GM13977 (cell line): ENCODE measurements around the gene LYPD1.

ENCODE experiments used
- DNase-seq: peaks from one replicate; pipeline ENCODE4 v3.0.0; 2012; ENCODE audit warnings: low spot score
- in situ Hi-C: fragments of 300-500 bp; cut with MboI; formaldehyde crosslinking; loops from one replicate; pipeline ENCODE4 v1.12.0; 2022; ENCODE audit warnings: low sequenced_read_pairs, low pct_unique_long_range_greater_than_20kb, mixed read lengths, inconsistent platforms; ENCODE audit not compliant: unreplicated experiment
- TF ChIP-seq, protein P1 (sequence below): IDR thresholded peaks from 2 replicates; pipeline ENCODE4 v1.5.1; 2012; ENCODE audit warnings: mild to moderate bottlenecking, control low read depth; ENCODE audit not compliant: insufficient read depth; ENCODE audit errors: extremely low read depth, missing control alignments

The LYPD1 gene

DNA sequence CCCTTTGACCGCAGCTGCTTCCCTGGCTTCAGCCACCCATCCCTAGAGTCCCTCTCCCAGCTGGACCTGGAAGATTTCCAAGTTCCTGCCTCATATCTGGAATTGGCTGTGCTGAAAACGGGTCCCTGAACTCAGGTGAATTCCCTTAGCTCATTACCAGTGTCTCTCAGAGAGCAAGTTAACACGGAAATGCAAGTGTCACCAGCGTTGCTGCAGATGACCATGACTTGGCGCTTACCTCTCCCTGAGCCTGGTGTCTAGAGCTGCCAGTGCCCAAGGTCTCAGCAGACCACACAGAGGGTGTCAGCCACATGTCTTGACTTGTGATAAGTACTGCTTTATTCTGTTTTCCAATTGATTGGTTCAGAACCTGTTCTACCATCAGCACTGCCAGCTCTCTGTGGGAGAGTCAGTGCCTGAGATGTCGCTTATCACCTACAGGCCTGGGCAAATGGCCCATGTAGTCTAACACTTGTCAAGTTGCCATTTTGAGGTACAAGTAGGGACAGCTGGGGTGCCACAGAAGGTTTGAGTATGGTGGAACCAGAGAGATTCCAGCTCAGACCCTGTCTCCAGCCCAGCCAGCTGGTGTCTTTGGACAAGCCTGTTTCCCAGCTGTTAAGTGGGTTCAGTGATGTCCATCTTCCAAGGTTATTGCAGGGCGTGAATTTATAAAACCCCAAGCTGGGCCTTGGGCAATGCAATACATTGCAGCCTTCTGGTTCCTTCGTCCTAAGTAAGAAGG lies 48.7 kb downstream of the LYPD1 start:
- in situ Hi-C loops: no loop called here
- TF ChIP-seq, protein P1, sequence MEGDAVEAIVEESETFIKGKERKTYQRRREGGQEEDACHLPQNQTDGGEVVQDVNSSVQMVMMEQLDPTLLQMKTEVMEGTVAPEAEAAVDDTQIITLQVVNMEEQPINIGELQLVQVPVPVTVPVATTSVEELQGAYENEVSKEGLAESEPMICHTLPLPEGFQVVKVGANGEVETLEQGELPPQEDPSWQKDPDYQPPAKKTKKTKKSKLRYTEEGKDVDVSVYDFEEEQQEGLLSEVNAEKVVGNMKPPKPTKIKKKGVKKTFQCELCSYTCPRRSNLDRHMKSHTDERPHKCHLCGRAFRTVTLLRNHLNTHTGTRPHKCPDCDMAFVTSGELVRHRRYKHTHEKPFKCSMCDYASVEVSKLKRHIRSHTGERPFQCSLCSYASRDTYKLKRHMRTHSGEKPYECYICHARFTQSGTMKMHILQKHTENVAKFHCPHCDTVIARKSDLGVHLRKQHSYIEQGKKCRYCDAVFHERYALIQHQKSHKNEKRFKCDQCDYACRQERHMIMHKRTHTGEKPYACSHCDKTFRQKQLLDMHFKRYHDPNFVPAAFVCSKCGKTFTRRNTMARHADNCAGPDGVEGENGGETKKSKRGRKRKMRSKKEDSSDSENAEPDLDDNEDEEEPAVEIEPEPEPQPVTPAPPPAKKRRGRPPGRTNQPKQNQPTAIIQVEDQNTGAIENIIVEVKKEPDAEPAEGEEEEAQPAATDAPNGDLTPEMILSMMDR: no peak
- no peak for DNase-seq

- no peak for DNase-seq
- in situ Hi-C loops: no loop called here
- TF ChIP-seq, protein P1: no peak
Observed at GRCh38 chr2:132620115-132620514, 49.9 kb downstream of the LYPD1 start.

DNA sequence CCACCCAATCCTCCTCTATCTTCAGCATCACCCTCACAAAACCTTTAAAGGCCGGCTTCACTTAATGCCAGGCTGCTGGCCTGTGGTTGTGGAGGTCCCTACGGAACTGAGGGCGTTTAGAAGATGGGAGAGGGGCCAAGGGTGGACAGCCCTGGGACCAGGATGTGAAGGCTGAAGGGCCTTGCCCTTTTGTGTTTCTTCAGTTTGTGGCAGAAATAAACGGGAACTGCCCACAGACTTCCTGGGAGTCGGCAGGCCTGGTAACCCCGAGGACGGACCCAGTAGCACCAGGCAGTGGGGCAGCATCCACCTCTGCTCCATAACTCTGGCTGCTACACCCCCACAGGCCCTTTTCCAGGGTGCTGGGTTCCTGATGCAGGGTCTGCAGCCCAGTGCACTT lies 51.3 kb downstream of the LYPD1 start:
- DNase-seq: no peak
- in situ Hi-C loops: no loop called here
- TF ChIP-seq, protein P1: no peak

GRCh38 chr2:132617989-132618388 lies 52.0 kb downstream of the LYPD1 start:
- TF ChIP-seq, protein P1: no peak
- in situ Hi-C loops: no loop called here
- DNase-seq: no peak

DNA sequence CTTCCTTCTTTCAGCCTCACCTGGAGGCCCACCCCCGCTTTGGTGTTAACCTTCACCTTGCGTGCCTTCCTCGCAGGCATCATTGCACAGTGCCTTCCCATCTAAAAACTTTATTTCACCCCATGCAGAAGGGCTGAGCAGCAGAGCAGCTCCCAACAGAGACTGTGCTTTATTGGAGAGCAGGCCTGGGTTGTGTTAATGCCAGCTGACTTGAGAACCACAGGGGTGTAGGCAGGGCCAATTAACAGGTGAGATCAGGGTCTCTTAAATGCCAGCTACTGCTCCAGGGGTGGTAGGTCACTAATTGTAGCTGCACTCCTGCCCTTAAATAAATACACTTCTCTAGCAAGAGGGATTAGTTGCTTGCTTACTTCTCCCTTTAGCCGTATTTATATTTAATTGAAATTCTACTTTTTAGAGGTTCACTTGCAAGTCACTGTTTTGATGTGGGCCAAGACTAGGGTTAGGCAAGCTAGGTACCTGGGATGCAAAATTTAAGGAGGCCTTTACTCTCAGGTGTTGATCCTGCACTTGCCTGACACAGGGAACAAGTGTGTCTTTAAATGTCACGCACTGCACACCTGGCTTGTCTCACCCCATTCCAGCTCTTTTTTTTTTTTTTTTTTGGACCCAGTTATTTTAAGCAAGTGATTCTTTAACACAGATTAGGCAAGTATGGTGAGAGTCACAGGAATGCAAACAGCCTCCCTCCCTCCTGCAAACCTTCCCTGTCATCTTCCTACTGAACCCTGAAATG lies 54.5 kb downstream of the LYPD1 start:
- no peak for DNase-seq
- in situ Hi-C loops: no loop called here
- TF ChIP-seq, protein P1: no peak

GRCh38 chr2:132611719-132612118 lies 58.3 kb downstream of the LYPD1 start:
- TF ChIP-seq, protein P1: no peak
- DNase-seq: no peak
- in situ Hi-C loops: no loop called here
